HG02852 (cell line): ENCODE results near the gene TTC3.

Experiments
- ATAC-seq: cut with Tn5 transposase; IDR thresholded peaks from one replicate; pipeline ENCODE4 v1.9.1; 2021; ENCODE audit warnings: mild to moderate bottlenecking, moderate library complexity; ENCODE audit not compliant: unreplicated experiment

The TTC3 gene

GRCh38 chr21:37061926-37062592, 11.0 kb upstream of the TTC3 start:
- no peak for ATAC-seq

GRCh38 chr21:37062593-37062935, 10.5 kb upstream of the TTC3 start:
- ATAC-seq: no peak

- ATAC-seq: no peak
These were observed 9.6 kb upstream of the TTC3 start for GRCh38 chr21:37063433-37063832.

- ATAC-seq: no peak
These were observed 8.2 kb upstream of the TTC3 start for GRCh38 chr21:37064841-37065240.

GRCh38 chr21:37065561-37066177, 7.4 kb upstream of the TTC3 start:
- ATAC-seq: no peak

GRCh38 chr21:37071561-37072273, 1.3 kb upstream of the TTC3 start:
- no peak for ATAC-seq

GRCh38 chr21:37072274-37072987, 623 bp upstream of the TTC3 start:
- peak; percentile 40 for ATAC-seq

GRCh38 chr21:37073417-37074196, 553 bp downstream of the TTC3 start:
- ATAC-seq: peak; percentile 35

- peak; percentile 4 for ATAC-seq
These were observed 1.1 kb downstream of the TTC3 start for GRCh38 chr21:37074197-37074510.

- no peak for ATAC-seq
These were observed 1.5 kb downstream of the TTC3 start for GRCh38 chr21:37074546-37074945.

- no peak for ATAC-seq
These were observed 2.2 kb downstream of the TTC3 start for GRCh38 chr21:37075214-37075770.

- no peak for ATAC-seq
These were observed 3.2 kb downstream of the TTC3 start for GRCh38 chr21:37076087-37076850.

GRCh38 chr21:37077403-37077802, 4.3 kb downstream of the TTC3 start:
- no peak for ATAC-seq

GRCh38 chr21:37079211-37079824, 6.3 kb downstream of the TTC3 start:
- no peak for ATAC-seq

- ATAC-seq: no peak
These were observed 9.3 kb downstream of the TTC3 start for GRCh38 chr21:37082375-37082774.

GRCh38 chr21:37082856-37083528, 9.9 kb downstream of the TTC3 start:
- ATAC-seq: no peak

- ATAC-seq: no peak
These were observed 12.7 kb downstream of the TTC3 start for GRCh38 chr21:37085726-37086125.

- no peak for ATAC-seq
These were observed 14.1 kb downstream of the TTC3 start for GRCh38 chr21:37087188-37087587.

- ATAC-seq: no peak
These were observed 15.2 kb downstream of the TTC3 start for GRCh38 chr21:37088186-37088735.
